Neural cell (in vitro differentiated cells): ENCODE data around the gene RAC2.

ENCODE experiments used
- EP300 ChIP-seq: fragments of 450-650 bp; conservative IDR thresholded peaks from 2 replicates; pipeline ENCODE4 v1.6.1; 2014; ENCODE audit warnings: antibody characterized with exemption, mild to moderate bottlenecking, moderate library complexity; ENCODE audit not compliant: poor library complexity, severe bottlenecking
- EZH2 ChIP-seq: fragments of 200-600, 300-800 bp; shearing (Covaris generic), sonication (generic); IDR thresholded peaks from 2 replicates; pipeline ENCODE4 v1.6.1; 2014; ENCODE audit warnings: antibody characterized with exemption, low read length, borderline replicate concordance, mild to moderate bottlenecking; ENCODE audit not compliant: insufficient read depth, poor library complexity, severe bottlenecking
- TF ChIP-seq, protein P1 (sequence below): fragments of 450-650 bp; IDR thresholded peaks from 2 replicates; pipeline ENCODE4 v1.5.1; 2014; ENCODE audit warnings: antibody characterized with exemption, mild to moderate bottlenecking, moderate library complexity; ENCODE audit not compliant: poor library complexity, severe bottlenecking

DNA sequence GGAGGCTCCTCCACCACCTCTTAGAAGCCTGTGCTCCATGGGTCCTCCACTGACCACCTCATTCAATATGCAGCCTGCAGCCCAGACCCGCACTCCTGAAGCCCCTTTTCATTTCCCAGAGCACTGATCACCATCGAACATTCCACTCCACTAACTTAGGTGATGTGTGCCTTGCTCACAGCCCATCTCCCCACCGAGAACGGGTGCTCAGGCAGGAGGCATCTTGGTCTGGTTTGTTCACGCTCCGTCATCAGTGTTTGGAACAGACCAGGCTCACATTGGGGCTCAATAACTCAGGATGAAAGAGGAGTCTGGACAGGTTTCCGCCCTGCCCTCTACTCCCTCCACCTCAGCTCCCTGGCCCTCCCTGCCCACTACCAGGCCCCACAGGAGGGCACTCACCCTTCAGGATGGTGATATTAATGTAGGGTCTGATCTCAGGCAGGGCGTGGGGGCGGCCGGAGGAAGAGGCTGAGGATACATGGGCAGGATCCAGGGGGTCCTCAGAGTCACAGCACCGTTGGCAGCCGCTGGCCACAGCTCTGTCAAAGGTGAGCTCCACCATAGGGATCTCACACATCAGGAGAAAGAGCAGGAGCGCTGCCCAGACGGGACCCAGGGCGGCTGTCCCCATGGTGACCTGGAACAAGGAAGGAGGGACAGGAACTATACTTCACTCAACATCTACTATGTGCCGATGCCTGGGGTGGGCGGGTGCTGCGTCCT lies 59.1 kb downstream of the RAC2 start:
- TF ChIP-seq, protein P1, sequence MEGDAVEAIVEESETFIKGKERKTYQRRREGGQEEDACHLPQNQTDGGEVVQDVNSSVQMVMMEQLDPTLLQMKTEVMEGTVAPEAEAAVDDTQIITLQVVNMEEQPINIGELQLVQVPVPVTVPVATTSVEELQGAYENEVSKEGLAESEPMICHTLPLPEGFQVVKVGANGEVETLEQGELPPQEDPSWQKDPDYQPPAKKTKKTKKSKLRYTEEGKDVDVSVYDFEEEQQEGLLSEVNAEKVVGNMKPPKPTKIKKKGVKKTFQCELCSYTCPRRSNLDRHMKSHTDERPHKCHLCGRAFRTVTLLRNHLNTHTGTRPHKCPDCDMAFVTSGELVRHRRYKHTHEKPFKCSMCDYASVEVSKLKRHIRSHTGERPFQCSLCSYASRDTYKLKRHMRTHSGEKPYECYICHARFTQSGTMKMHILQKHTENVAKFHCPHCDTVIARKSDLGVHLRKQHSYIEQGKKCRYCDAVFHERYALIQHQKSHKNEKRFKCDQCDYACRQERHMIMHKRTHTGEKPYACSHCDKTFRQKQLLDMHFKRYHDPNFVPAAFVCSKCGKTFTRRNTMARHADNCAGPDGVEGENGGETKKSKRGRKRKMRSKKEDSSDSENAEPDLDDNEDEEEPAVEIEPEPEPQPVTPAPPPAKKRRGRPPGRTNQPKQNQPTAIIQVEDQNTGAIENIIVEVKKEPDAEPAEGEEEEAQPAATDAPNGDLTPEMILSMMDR: no peak
- TF ChIP-seq EP300 (no peak), EZH2 (no peak)
